HG03354 (cell line): ENCODE data around the gene STAM.

Experiments
- ATAC-seq: cut with Tn5 transposase; IDR thresholded peaks from one replicate; pipeline ENCODE4 v1.9.1; 2021; ENCODE audit warnings: mild to moderate bottlenecking; ENCODE audit not compliant: unreplicated experiment, poor library complexity, severe bottlenecking

STAM gene

DNA sequence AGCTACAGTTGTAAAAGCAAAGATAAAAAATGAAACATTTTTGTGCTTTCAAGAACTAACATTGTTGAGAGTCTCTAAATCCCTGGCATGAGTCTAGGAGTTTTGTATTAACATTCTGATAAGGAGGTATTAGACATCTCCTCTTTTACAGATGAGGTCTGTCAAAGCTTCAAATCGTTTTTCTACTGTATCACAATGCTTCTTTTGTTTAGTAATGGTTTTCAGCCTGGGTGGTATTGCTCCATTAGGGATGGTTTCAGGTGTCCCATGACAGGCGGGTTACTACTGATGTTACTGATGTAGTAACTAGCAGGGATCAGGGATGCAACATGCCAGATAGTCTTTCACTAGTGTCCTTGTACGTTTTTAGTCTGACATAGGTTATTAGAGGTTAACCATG is 27.4 kb downstream of the STAM start:
- no peak for ATAC-seq

DNA sequence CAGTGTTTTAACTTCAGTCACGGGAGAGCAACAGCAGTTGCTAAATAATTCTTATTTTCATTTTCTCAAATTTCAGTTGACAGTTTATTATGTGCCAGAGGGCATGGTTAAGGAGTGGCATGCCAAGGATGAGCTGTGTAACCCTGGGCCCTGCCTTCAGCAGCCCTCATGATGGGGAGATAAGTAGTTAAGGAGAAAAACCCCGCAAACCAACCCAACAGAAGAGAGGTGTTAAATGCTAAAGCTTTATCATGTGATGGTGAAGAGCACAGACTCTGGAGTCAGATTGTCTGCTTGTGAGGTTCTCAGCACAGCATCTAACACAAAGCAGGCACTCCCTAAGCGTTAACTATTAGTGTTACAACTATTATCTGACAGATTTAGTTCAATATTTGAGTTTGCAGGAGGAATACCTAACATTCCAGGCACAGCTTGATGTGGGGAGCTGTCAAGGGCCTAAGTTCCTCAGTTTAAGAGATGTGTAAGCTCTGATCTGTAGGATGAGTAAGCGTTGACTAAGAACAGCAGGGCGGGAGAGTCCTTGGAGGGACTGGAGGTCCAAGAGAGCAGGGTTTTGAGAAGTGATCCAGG is 29.6 kb downstream of the STAM start:
- ATAC-seq, result no peak

DNA sequence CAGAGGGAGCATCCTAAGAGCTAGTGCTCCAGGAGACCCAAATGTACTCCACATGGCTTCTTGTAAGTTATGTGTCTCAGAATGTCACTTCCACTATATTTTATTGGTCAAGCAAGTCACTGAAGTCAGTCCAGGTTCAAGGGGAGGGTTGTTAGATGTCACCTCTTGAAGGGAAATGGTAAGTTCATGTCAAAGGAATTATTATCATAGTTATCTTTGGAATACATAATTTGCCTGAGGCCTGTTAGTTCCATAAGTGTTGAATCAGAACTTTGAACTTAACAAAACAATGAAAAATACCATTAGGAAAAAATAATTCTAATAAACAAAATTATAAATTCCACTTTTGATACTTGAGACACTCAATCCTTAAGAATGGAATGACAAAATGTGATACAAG is 30.6 kb downstream of the STAM start:
- no peak for ATAC-seq

DNA sequence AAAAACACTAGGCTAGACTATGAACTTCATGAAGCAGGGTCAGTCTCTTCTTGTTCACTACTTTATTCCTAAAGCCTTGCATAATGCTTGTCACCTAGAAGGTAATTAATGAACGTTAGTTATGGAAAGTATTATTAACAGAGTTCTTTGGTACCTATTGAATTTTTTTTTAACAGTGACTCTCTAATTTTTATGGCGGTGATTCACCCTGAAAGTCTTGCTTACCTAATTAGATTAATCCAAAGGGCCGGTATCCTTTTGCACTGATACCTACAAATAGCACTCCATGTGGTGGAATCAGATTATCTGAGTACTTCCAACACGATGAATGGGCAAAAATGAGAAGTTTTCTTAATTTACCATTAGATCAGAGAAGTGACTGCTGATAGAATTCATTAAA is 31.7 kb downstream of the STAM start:
- no peak for ATAC-seq

DNA sequence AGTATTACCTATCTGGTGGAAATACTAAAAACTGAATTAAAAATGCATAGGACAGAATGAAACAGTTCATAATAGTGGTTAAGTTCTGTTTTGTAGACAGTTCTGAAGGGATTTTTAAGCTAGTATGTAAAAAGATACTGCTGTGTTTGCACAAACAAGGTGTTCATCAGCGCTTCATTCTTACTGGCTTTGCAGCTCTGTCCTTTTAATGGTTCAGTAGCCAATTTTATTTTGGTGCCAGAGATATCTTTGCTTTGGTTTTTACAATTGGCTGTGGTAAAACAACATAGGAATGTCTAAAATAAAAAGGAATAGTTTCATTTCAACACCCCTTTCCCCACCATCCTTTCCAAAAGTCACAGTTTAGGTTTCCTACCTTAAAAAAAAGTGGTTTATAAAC is 33.0 kb downstream of the STAM start:
- no peak for ATAC-seq

DNA sequence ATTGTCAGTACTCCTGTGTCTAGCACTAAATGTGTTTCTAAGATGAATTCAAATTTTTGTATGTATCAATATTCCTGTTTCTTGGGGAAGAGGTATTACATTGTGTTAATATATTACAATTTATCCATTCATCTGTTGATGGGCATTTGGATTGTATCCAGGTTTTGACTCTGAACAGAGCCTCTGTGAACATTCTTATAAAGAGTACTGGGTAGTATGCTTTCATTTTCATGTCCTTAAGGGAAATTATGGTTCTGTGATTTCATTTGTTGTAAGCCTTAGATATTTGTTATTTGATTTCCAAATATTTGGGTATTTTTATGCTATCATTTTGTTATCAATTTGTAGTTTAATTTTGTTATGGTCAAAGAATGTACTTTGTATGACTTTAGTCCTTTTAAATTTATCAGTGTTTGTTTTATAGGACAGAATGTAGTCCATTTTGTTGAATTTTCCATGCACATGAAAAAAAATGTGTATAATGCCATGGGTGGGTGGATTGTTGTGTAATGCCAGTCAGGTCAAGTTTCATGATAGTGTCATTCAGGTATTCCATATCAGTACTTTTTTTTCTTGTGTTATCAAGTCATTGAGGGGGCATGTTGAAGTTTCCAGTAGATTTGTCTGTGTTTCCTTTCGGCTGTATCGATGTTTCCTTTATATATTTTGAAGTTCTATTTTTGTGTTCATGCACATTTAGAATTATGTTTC is 38.4 kb downstream of the STAM start:
- ATAC-seq, result no peak

DNA sequence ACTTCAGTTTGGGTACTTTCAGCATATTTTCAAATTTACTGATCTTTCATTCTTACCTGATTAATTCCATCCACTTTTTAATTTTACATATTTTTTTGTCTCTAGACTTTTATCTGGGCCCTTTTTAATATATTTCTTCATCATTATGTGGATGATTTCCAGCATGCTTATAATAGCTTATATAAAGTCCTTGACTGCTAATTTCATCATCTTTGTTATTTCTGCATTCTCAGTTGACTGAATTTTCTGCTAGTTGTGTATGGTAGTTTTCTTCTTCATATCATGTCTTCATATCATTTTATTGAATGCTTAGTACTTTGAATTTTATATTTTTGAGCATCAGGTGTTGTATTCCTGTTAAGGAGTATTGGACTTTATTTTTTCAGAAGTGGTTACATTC is 39.6 kb downstream of the STAM start:
- no peak for ATAC-seq

DNA sequence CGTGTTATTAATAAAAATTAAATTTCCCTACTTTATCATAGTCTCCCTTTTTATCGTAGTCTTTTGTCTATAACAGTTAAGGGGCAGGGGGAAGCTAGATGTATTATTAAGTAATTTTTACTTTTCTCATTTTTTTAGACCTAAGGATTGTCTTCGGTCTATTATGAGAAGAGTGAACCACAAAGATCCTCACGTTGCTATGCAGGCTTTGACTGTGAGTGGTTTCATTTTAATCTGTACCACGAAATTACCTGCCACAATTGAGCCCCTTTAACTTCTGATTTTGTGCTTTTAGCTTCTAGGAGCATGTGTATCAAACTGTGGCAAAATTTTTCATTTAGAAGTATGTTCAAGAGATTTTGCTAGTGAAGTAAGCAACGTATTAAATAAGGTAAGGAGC is 40.6 kb downstream of the STAM start:
- peak; percentile 64 for ATAC-seq

DNA sequence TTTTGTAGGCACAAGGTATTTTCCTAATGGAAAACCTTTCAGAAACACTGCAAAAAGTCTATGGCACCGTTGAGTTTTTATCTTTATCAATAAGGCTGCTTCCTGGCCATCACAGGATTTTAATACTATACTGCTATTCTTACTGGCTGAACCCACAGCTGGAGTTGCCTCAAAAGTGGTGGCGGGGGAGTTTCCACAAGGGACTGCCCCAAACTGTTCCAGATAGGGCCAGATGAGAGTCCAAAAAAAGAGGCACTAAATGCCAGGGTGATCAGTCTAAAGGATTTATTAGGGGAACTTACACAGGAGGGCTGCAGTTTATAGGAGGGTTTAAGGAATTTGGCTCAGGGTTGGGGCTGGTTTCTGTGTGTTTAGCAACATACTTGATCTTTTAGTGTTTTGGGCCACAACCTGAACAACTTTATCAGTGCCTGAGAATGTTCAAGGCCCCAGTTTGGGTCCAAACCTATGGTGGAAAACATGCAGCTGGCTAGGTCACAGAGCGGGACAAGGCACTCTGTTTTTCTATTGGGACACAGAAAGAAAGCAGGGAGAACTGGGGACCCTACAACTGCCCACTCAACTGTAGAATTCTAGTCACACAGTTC is 41.4 kb downstream of the STAM start:
- ATAC-seq, result peak; percentile 82

DNA sequence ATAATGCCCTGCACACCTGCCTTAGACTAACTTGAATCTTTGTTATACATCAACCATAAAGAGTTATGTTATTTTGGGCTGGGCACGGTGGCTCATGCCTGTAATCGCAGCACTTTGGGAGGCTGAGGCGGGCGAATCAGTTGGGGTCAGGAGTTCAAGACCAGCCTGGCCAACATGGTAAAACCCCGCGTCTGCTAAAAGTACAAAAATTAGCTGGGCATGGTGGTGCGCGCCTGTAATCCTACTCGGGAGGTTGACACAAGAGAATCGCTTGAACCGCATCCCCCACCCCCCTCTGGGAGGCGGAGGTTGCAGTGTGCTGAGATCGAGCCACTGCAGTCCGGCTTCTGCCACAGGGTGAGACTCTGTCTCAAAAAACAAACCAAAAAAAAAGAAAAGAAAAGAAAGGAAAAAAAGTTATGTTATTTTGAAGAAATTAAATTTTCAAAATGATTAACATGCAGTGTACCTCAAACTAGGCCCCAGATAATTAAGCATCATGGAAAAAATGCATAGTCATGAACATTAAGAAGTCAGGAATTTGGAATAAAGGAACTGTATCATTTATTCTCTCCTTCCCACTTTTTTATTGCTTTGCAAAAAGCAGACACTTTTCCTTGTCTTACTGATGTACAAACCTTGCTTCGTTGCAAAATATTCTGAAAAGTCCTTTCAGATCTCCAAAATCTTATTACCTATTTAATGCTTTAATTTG is 43.3 kb downstream of the STAM start:
- ATAC-seq, result no peak

DNA sequence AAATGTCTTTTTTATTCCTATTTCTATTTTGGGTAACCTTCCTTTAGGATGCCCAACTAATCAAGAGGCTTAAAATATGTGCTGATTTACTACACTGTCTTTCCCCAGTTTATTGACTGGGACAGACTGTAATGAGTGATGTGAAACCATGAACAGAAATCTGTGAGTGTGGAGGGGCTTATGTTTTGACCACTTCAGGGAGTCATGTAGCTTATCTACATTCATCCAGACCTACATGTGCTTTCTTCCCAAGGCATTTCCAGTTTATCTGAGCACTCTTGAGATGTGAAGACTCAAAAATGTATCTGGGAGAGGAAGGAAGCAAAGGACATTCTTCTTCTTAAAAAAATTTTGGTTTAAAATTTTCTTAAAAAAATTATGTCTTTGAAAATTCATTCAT is 45.2 kb downstream of the STAM start:
- no peak for ATAC-seq

DNA sequence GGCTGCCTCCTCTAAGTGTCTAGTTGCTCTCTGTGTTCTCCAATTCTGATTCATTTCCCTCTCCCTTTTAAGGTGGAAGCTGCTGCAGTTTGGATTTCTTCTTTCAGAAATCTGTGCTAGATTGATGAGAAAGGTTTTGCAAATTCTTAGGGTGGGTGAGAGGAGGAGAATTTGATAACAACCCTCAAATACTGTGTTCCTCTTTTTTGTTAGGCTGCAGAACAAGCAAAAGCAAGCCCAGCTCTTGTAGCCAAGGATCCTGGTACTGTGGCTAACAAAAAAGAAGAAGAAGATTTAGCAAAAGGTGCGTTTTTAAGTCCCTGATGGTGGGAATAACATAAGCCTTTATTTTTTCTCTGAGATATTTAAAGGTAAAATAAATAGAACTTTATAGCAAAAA is 49.1 kb downstream of the STAM start:
- ATAC-seq, result no peak

DNA sequence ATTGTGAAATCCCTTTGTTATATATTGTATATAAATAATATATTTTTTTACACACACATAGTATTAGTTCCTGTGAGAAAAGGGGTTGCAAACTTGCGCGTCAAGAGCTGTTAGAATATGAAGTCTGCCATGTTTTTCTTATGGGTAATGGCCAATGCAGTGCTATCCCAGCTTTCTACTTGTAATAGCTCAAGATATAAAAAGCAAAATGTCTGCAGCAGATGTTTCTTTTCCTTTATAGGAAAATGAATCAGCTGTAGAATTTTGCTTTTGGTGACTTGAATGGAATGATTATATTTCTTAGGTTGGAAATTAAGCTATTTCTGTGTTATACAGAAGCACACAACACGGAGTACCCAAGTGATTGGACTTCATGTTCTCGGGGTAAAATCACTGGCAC is 54.7 kb downstream of the STAM start:
- no peak for ATAC-seq

DNA sequence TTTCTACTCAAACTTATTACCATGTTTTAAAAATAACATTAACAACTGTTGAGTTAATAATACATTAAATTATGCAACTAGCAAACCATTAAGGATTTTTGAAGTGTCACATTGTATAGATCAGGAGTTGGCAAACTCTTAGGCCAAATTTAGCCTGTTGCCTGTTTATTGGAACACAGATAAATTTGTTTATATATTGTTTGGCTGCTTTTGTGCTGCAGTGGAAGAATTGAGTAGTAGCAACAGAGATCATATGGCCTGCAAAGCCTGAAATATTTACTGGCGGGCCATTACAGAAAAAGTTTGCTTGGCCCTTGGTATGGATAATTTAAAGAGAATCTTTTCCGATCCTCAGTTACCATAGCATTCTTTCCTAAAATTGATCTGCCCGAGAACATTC is 57.4 kb downstream of the STAM start:
- no peak for ATAC-seq

DNA sequence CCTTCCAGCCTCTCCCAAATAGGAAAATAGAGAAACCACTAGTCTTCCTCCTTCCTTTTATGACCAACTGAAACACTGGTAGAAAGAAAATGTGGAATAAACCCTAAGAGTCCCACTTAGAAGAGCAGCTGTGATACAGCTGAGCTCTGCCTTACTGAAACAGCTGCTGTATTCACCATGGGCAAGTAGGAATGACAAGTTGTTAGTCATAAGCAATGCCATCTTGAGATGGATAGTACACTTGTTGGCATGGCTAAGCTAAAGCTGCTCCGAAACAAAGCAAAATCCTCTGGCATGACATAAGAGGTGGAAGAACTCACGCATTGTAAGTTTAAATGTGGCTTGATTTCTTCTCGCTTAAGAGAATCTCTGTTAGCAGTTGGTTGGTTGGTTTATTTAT is 59.8 kb downstream of the STAM start:
- no peak for ATAC-seq

DNA sequence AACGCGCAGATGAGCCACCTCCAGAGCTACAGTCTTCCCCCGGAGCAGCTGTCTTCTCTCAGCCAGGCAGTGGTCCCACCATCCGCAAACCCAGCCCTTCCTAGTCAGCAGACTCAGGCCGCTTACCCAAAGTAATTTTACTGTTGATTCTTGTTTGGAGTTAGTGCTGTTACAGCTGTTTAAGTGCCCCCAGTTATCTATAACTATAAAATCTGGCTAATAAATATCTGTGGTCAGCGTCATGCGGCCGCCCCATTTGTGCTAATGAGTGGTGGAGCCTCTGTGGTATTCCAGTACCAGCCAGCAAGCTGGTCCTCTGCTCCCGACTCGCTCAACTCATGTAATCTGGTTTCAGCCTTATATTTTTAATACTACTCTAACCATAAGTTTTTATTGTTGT is 64.9 kb downstream of the STAM start:
- no peak for ATAC-seq

DNA sequence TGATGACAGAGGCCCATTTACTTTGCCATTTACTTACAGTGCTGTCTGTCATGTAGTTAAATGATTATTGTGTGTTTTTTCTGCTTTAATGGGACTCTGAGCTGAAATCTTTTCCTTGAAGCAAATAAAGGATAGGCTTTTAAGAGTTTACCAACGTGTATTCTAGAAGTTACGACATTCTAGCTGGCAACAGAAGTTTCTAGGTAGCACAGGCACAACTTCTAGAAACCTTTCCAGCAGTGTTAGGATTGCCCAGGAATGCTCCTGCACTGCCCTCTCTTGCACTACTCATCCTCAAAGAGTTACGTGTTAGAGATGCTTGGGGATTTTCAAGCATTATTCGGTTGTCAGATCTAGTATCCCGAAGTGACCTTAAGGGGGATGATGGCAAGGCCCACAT is 65.5 kb downstream of the STAM start:
- ATAC-seq, result no peak

DNA sequence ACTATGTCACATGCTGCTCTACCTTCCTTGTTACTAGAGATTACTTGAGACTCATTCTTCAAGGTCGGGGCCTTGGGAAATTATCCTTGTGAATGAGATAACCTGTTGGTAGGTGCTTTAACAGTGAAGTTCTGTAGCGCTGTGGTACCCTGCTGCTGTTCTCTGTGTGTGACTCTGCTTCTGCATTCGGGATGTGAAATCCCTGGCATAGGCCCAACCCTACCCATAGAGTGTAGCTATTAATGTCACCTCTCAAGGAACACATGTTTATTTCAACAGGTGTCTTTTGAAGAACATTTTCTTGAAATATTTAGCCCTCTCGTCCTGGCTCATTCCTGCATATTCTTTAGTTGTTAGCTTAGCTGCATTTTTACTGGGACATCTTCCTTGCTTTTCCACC is 66.2 kb downstream of the STAM start:
- ATAC-seq, result no peak

DNA sequence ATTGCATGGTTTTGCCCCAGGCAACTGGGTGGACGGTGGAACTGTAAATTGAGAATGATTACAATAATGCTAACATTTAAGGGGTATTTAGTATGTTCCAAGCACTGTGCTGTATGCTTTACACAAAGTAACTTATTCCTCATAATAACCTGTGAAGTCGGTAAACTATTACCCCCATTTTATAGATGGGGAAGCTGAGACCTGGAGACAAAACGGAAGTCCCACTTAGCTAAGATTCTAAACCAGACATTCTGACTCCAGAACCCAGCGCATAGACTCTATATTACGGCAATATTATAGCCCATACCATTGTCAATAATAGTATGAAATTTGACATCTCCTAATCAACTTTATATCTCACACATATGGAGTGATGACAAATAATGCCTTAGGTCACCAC is 68.1 kb downstream of the STAM start:
- no peak for ATAC-seq

DNA sequence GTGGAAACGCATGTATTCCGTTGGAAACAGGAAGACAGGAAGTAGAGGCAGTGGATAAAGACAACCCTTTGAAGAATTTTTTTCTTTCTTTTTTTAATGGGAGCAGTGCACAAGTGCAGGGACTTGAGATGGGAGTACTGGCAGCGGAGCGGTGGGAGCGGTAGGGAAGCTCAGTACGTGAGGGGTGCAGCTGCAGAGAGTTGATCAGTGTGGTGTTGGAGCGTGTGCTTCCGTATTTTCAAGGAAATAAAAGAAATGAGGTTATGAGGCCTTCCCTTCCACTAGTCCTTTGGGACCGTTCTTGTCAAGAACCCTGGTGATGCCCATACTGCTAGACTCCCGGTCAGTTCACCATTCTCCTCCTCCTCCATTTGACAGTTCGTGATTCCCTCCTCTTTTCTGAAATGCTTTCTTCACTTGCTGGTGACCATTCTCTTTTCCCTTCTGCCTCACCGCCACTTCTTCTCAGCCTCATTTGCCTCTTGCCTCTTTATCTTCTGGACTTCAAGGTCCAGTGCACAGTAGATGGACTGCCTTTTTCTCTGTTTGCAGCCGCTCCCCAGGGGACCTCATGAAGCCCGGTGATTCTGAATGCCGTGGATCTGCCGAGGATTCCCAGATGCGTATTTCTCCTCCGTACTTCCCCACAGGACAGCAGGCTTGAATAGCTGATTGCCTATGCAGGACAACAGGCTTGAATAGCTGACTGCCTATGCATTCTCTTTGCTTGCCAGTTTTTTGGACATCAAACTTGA is 68.9 kb downstream of the STAM start:
- ATAC-seq, result no peak
